GM12878 (cell line): ENCODE data around the gene USH2A. TPM values are rescaled to one million over a fixed set of nuclear protein-coding genes. Genes with fewer than 3 reads are reported as not detected.

Source experiments
- ATAC-seq: fragments of 200-7000 bp; cut with Tn5 transposase; 3 replicates; pipeline ENCODE4 v1.9.1; 2020; ENCODE audit warnings: mild to moderate bottlenecking, moderate library complexity
- BruUV-seq: library from RNA; stranded (reverse); fragments of 400-500 nt; replicated peaks from 2 replicates; lab custom pipeline; 2021; lab: Mats Ljungman, UMichigan
- CTCF ChIA-PET: fragments of 300-600 bp; sonication (Branson Sonifier 250); formaldehyde crosslinking; extraction: SDS; loops from one replicate; lab custom pipeline; 2021; ENCODE audit warnings: inconsistent platforms; lab: Yijun Ruan, JAX
- POLR2A ChIA-PET: fragments of 350-600 bp; formaldehyde crosslinking; extraction: SDS; loops from one replicate; lab custom pipeline; 2021; ENCODE audit warnings: inconsistent platforms; lab: Charles Lee
- RAD21 ChIA-PET: fragments of 300-600 bp; sonication (Branson Sonifier 250); formaldehyde crosslinking; loops from one replicate; lab custom pipeline; 2023; ENCODE audit warnings: antibody characterized with exemption; ENCODE audit not compliant: unreplicated experiment; lab: Charles Lee
- SMC1A ChIA-PET: fragments of 300-600 bp; sonication (Branson Sonifier 250); formaldehyde crosslinking; loops from one replicate; lab custom pipeline; 2023; ENCODE audit not compliant: unreplicated experiment, uncharacterized antibody; lab: Charles Lee
- DNase-seq: peaks from one replicate; pipeline ENCODE4 v3.0.0-alpha.2; 2011; ENCODE audit warnings: low read depth, low spot score
- FAIRE-seq: peaks from 3 replicates; lab custom pipeline; 2011; peaks lifted over from hg19 to GRCh38; lab: Jason Lieb, UNC
- H2AFZ ChIP-seq: 2 replicates; pipeline ENCODE4 v1.6.0; 2011; ENCODE audit warnings: low read depth, low read length, control low read depth; ENCODE audit not compliant: control insufficient read depth
- H3K27ac ChIP-seq: 2 replicates; pipeline ENCODE4 v1.5.1; 2011; ENCODE audit warnings: control low read depth; ENCODE audit not compliant: control insufficient read depth, insufficient read depth
- H3K27me3 ChIP-seq, 2 experiments: replicated peaks in 1 of 2; 2 replicates each; pipeline versions ENCODE4 v1.6.0 to v1.6.1; 2011; ENCODE audit warnings: low read length in 1 of 2; ENCODE audit not compliant: control insufficient read depth in 2 of 2, insufficient read depth in 2 of 2
- H3K36me3 ChIP-seq, 2 experiments: 2 replicates each; pipeline ENCODE4 v1.5.1; 2011; ENCODE audit warnings: low read length in 1 of 2; ENCODE audit not compliant: control insufficient read depth in 2 of 2, insufficient read depth in 2 of 2
- H3K4me1 ChIP-seq: 2 replicates; pipeline ENCODE4 v1.6.1; 2011; ENCODE audit warnings: mild to moderate bottlenecking, low read length, moderate library complexity, mixed read lengths; ENCODE audit not compliant: control insufficient read depth, insufficient read depth
- H3K4me2 ChIP-seq: 2 replicates; pipeline ENCODE4 v1.6.0; 2011; ENCODE audit warnings: control low read depth; ENCODE audit not compliant: control insufficient read depth, insufficient read depth
- H3K4me3 ChIP-seq: fragments of 200-600 bp; sonication (generic); 2 replicates; pipeline ENCODE4 v1.5.1; 2016
- H3K79me2 ChIP-seq: 2 replicates; pipeline ENCODE4 v1.6.0; 2011; ENCODE audit warnings: low read length; ENCODE audit not compliant: control insufficient read depth, insufficient read depth
- H3K9ac ChIP-seq: 2 replicates; pipeline ENCODE4 v1.8.0; 2011; ENCODE audit warnings: low read length, control low read depth, mixed read lengths; ENCODE audit not compliant: control insufficient read depth, insufficient read depth
- H3K9me3 ChIP-seq: replicated peaks from 3 replicates; pipeline ENCODE4 v1.5.1; 2011; ENCODE audit warnings: mild to moderate bottlenecking, low read length; ENCODE audit not compliant: control insufficient read depth, insufficient read depth
- H4K20me1 ChIP-seq: 2 replicates; pipeline ENCODE4 v1.6.0; 2011; ENCODE audit not compliant: control insufficient read depth, insufficient read depth
- BACH1 ChIP-seq: fragments of 450-650 bp; IDR thresholded peaks from 2 replicates; pipeline ENCODE4 v1.6.1; 2017; ENCODE audit warnings: mild to moderate bottlenecking, borderline replicate concordance
- BCL11A ChIP-seq: IDR thresholded peaks from 2 replicates; pipeline ENCODE4 v1.6.1; 2011; ENCODE audit warnings: low read depth, low read length
- CHD2 ChIP-seq: IDR thresholded peaks from 2 replicates; pipeline ENCODE4 v1.6.1; 2011; ENCODE audit warnings: low read depth, low read length, improper control_type of control experiment, borderline replicate concordance
- EP300 ChIP-seq, 2 experiments: fragments of 150-350 bp in 1 of 2; IDR thresholded peaks; 2 replicates each; pipeline ENCODE4 v1.6.1; 2011 to 2012; ENCODE audit warnings: low read depth in 2 of 2, low read length in 2 of 2, borderline replicate concordance in 1 of 2, improper control_type of control experiment in 1 of 2, inconsistent platforms in 1 of 2; ENCODE audit not compliant: control insufficient read depth in 1 of 2
- ESRRA ChIP-seq: IDR thresholded peaks from 2 replicates; pipeline ENCODE4 v1.6.1; 2012; ENCODE audit warnings: mild to moderate bottlenecking, low read length, improper control_type of control experiment
- ETV6 ChIP-seq, 2 experiments: fragments of 450-650 bp in 1 of 2; IDR thresholded peaks in 1 of 2; conservative IDR thresholded peaks in 1 of 2; 2 replicates each; pipeline ENCODE4 v1.6.1; 2014; ENCODE audit warnings: antibody characterized with exemption in 1 of 2, borderline replicate concordance in 1 of 2, low read depth in 1 of 2, mild to moderate bottlenecking in 1 of 2, moderate library complexity in 1 of 2
- MXI1 ChIP-seq: fragments of 150-350 bp; IDR thresholded peaks from 2 replicates; pipeline ENCODE4 v1.6.1; 2011; ENCODE audit warnings: low read depth, mild to moderate bottlenecking, inconsistent platforms, low read length, improper control_type of control experiment
- MYB ChIP-seq: fragments of 150-350 bp; IDR thresholded peaks from 2 replicates; pipeline ENCODE4 v1.6.1; 2014; ENCODE audit warnings: mild to moderate bottlenecking, low read depth, low read length, borderline replicate concordance
- NFIC ChIP-seq: IDR thresholded peaks from 2 replicates; pipeline ENCODE4 v1.6.1; 2012; ENCODE audit warnings: low read depth, mild to moderate bottlenecking, inconsistent platforms, low read length, moderate library complexity
- NR2C1 ChIP-seq: fragments of 450-650 bp; IDR thresholded peaks from 2 replicates; pipeline ENCODE4 v1.6.1; 2017; ENCODE audit warnings: antibody characterized with exemption, mild to moderate bottlenecking, moderate library complexity
- POU2F2 ChIP-seq: IDR thresholded peaks from 3 replicates; pipeline ENCODE4 v1.6.1; 2011; ENCODE audit warnings: low read depth, mild to moderate bottlenecking, low read length, borderline replicate concordance
- TCF7 ChIP-seq: IDR thresholded peaks from 2 replicates; pipeline ENCODE4 v1.6.1; 2014; ENCODE audit warnings: antibody characterized with exemption, borderline replicate concordance
- ZNF217 ChIP-seq: fragments of 450-650 bp; IDR thresholded peaks from 2 replicates; pipeline ENCODE4 v1.6.1; 2017; ENCODE audit warnings: antibody characterized with exemption, mild to moderate bottlenecking
- WGBS: methylation state at CpG from one replicate; pipeline ENCODE4 v1.1.6; 2016; ENCODE audit warnings: low lambda C conversion rate; ENCODE audit not compliant: insufficient replicate concordance, insufficient coverage; ENCODE audit errors: missing lambda C conversion rate; 5-methylcytosine and 5-hydroxymethylcytosine counted together
- in situ Hi-C: fragments of 300-500 bp; cut with MboI; formaldehyde crosslinking; loops from 9 replicates; pipeline ENCODE4 v1.14.3; 2018; ENCODE audit warnings: mixed read lengths
- intact Hi-C: fragments of 100-400 bp; cut with micrococcal nuclease; formaldehyde crosslinking; loops from one replicate; pipeline ENCODE4 v1.14.2; 2022; ENCODE audit not compliant: unreplicated experiment
- polyA plus RNA-seq, 11 experiments: library from polyadenylated mRNA; depleted of rRNA in 4 of 11; unstranded in 6 of 11; stranded (reverse) in 5 of 11; fragments of >200 nt; fragmentation: Nextera tagmentation in 4 of 11; fragmentation: Illumina TruSeq in 1 of 11; extraction: Ambion mirVana in 4 of 11; extraction: Trizol in 1 of 11; gene quantifications; 1 replicate in 1 of 11; 2 replicates in 10 of 11; pipeline versions ENCODE4 v1.2.1 to v1.2.3, GENCODE V29; 2011 to 2016; ENCODE audit warnings: inconsistent platforms in 2 of 11, missing spikeins in 2 of 11, low read depth in 1 of 11
- total RNA-seq, 4 experiments: library from RNA; depleted of rRNA in 3 of 4; stranded (reverse); fragments of >200 nt in 3 of 4; fragmentation: Illumina TruSeq in 1 of 4; extraction: Trizol in 1 of 4; gene quantifications; 2 replicates each; pipeline versions ENCODE4 v1.2.1 to v1.2.3, GENCODE V29; 2013 to 2021
- TF ChIP-seq, protein P1 (sequence below): fragments of 150-350 bp; IDR thresholded peaks from 2 replicates; pipeline ENCODE4 v1.6.1; 2016; ENCODE audit warnings: low read depth, low read length
- TF ChIP-seq, protein P2 (sequence below): fragments of 450-650 bp; IDR thresholded peaks from 2 replicates; pipeline ENCODE4 v1.6.1; 2018; ENCODE audit warnings: mild to moderate bottlenecking, low read depth, moderate library complexity; ENCODE audit not compliant: partially characterized antibody
- TF ChIP-seq, protein P3 (sequence below): fragments of 450-650 bp; conservative IDR thresholded peaks from 2 replicates; pipeline ENCODE4 v1.6.1; 2017; ENCODE audit warnings: mild to moderate bottlenecking, moderate library complexity

Gene USH2A
- total and polyA plus RNA-seq, 10 of the 15 experiments (the other 5 are each of a cell fraction or from before 2014, with no cell fraction given) = under 0.01 to 0.20 (median 0.01) TPM; not detected in 2

DNA sequence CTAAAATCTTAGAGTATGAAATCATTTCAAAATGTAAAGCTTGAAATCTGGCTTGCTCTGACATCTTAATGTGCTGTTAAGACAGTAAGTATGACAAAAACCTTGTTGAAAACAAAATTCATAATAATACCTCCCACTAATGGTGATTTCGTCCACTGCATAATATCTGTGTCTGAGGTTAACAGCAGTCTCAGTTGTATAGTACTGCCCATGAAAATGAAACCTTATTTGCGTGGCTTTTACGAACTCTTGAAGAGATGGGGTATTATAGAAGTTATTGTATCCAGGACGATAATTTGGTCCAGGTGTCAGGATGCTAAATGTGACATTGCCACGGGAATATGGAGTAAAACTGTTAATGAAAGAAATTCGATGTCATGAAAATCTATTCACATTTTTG lies 99.9 kb downstream of the USH2A start:
- H3K27ac ChIP-seq = no peak overlapping the region
- CTCF ChIA-PET = interaction anchor here (1.0 kb wide), 1 partner anchor 13 kb away, joined by 3 read pairs; no protein-coding TSS in a partner anchor
- FAIRE-seq (no peak), ATAC-seq (no peak), DNase-seq (no peak)
- H3K36me3 ChIP-seq = no peaks in the 10 kb centered on the region
- POLR2A ChIA-PET = no interaction called here
- RAD21 ChIA-PET = no interaction called here
- SMC1A ChIA-PET = no interaction called here
- H2AFZ ChIP-seq = no peak overlapping the region
- H4K20me1 ChIP-seq = no peaks in the 10 kb centered on the region
- intact Hi-C loops (no loop called here), in situ Hi-C loops (no loop called here)
- 10% methylated on average over 6 of the region's 6 CpGs for WGBS
- no peaks in the 10 kb centered on the region for H3K79me2 ChIP-seq
- no peaks in the 10 kb centered on the region for H3K27me3 ChIP-seq
- no peaks in the 10 kb centered on the region for H3K4me1 ChIP-seq
- no TSS peak for BruUV-seq
- H3K4me3 ChIP-seq = no peak overlapping the region
- no peak overlapping the region for H3K9ac ChIP-seq
- no peak overlapping the region for H3K4me2 ChIP-seq
- no peaks in the 10 kb centered on the region for H3K9me3 ChIP-seq
- TF ChIP-seq POU2F2 (no peak), NR2C1 (no peak), BCL11A (no peak), TCF7 (no peak), ESRRA (no peak), MXI1 (no peak), BACH1 (no peak), ZNF217 (no peak), CHD2 (no peak), EP300 (IDR thresholded peaks at IDR 0.05; ENCODE audit: borderline replicate concordance in 1 of 2, control insufficient read depth in 1 of 2, low read depth in 2 of 2, low read length in 2 of 2) (no peak), NFIC (no peak), MYB (no peak), ETV6 (conservative IDR thresholded peaks at IDR 0.05 in 1 of 2, IDR thresholded peaks at IDR 0.05 in 1 of 2; ENCODE audit: borderline replicate concordance in 1 of 2, low read depth in 1 of 2) (no peak)
- TF ChIP-seq, protein P1, sequence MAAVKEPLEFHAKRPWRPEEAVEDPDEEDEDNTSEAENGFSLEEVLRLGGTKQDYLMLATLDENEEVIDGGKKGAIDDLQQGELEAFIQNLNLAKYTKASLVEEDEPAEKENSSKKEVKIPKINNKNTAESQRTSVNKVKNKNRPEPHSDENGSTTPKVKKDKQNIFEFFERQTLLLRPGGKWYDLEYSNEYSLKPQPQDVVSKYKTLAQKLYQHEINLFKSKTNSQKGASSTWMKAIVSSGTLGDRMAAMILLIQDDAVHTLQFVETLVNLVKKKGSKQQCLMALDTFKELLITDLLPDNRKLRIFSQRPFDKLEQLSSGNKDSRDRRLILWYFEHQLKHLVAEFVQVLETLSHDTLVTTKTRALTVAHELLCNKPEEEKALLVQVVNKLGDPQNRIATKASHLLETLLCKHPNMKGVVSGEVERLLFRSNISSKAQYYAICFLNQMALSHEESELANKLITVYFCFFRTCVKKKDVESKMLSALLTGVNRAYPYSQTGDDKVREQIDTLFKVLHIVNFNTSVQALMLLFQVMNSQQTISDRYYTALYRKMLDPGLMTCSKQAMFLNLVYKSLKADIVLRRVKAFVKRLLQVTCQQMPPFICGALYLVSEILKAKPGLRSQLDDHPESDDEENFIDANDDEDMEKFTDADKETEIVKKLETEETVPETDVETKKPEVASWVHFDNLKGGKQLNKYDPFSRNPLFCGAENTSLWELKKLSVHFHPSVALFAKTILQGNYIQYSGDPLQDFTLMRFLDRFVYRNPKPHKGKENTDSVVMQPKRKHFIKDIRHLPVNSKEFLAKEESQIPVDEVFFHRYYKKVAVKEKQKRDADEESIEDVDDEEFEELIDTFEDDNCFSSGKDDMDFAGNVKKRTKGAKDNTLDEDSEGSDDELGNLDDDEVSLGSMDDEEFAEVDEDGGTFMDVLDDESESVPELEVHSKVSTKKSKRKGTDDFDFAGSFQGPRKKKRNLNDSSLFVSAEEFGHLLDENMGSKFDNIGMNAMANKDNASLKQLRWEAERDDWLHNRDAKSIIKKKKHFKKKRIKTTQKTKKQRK = no peak
- TF ChIP-seq, protein P2, sequence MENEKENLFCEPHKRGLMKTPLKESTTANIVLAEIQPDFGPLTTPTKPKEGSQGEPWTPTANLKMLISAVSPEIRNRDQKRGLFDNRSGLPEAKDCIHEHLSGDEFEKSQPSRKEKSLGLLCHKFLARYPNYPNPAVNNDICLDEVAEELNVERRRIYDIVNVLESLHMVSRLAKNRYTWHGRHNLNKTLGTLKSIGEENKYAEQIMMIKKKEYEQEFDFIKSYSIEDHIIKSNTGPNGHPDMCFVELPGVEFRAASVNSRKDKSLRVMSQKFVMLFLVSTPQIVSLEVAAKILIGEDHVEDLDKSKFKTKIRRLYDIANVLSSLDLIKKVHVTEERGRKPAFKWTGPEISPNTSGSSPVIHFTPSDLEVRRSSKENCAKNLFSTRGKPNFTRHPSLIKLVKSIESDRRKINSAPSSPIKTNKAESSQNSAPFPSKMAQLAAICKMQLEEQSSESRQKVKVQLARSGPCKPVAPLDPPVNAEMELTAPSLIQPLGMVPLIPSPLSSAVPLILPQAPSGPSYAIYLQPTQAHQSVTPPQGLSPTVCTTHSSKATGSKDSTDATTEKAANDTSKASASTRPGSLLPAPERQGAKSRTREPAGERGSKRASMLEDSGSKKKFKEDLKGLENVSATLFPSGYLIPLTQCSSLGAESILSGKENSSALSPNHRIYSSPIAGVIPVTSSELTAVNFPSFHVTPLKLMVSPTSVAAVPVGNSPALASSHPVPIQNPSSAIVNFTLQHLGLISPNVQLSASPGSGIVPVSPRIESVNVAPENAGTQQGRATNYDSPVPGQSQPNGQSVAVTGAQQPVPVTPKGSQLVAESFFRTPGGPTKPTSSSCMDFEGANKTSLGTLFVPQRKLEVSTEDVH = no peak
- TF ChIP-seq, protein P3, sequence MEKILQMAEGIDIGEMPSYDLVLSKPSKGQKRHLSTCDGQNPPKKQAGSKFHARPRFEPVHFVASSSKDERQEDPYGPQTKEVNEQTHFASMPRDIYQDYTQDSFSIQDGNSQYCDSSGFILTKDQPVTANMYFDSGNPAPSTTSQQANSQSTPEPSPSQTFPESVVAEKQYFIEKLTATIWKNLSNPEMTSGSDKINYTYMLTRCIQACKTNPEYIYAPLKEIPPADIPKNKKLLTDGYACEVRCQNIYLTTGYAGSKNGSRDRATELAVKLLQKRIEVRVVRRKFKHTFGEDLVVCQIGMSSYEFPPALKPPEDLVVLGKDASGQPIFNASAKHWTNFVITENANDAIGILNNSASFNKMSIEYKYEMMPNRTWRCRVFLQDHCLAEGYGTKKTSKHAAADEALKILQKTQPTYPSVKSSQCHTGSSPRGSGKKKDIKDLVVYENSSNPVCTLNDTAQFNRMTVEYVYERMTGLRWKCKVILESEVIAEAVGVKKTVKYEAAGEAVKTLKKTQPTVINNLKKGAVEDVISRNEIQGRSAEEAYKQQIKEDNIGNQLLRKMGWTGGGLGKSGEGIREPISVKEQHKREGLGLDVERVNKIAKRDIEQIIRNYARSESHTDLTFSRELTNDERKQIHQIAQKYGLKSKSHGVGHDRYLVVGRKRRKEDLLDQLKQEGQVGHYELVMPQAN = no peak
